VCaP (cell line): ENCODE measurements around the gene MINPP1.

Source experiments
- H3K27ac ChIP-seq: fragments of 450-650 bp; 2 replicates; pipeline ENCODE4 v1.5.1; 2017
- TF ChIP-seq, protein P1 (sequence below): fragments of 450-650 bp; conservative IDR thresholded peaks from 2 replicates; pipeline ENCODE4 v1.5.1; 2017; ENCODE audit warnings: mild to moderate bottlenecking, moderate library complexity

MINPP1 gene

GRCh38 chr10:87534173-87534858 is 29.6 kb downstream of the MINPP1 start:
- no peak overlapping the region for H3K27ac ChIP-seq
- TF ChIP-seq, protein P1, sequence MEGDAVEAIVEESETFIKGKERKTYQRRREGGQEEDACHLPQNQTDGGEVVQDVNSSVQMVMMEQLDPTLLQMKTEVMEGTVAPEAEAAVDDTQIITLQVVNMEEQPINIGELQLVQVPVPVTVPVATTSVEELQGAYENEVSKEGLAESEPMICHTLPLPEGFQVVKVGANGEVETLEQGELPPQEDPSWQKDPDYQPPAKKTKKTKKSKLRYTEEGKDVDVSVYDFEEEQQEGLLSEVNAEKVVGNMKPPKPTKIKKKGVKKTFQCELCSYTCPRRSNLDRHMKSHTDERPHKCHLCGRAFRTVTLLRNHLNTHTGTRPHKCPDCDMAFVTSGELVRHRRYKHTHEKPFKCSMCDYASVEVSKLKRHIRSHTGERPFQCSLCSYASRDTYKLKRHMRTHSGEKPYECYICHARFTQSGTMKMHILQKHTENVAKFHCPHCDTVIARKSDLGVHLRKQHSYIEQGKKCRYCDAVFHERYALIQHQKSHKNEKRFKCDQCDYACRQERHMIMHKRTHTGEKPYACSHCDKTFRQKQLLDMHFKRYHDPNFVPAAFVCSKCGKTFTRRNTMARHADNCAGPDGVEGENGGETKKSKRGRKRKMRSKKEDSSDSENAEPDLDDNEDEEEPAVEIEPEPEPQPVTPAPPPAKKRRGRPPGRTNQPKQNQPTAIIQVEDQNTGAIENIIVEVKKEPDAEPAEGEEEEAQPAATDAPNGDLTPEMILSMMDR = no peak

DNA sequence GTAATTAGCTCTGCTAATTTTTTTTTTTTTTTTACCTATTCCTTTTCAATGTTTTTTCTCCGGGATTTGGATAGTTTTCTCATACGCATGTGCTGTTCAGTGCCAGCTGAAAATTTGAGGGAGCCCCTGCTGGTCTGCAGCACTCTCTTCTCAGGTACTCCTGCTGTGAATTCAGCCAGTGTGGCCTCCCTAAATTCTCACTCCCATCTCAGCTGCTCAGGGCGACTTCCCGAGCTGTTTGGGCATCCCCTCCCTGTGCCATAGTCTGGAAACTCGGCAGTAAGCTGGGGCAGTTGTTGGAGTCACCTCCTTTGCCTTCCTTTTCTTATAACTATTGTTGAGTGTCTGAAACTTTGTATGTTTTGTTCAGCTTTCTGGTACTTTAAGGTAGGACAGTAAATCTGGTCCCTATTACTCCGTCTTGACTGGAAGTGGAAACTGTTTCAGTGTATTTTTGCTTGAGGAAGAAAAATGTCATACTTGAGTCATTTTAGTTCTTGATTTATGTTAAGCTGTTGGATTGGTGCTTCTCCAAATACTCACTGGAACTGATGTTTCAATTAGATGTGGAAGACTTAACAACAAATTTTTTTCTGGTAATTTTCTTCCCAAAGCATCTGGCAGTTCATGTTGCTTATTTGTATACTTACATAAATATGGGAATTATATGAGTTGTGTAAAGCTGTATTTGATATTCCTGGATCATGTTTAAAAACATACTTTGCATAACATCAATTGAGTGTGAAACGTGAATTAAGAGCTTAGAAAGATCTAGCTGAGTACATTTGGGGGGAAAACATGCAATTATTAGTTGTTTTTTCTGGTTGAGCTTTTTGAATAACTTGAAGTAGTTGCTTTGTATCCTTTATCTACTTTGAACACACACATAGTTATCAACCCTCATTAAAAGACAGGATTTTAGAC is 33.7 kb downstream of the MINPP1 start:
- TF ChIP-seq, protein P1 = no peak
- no peak overlapping the region for H3K27ac ChIP-seq

DNA sequence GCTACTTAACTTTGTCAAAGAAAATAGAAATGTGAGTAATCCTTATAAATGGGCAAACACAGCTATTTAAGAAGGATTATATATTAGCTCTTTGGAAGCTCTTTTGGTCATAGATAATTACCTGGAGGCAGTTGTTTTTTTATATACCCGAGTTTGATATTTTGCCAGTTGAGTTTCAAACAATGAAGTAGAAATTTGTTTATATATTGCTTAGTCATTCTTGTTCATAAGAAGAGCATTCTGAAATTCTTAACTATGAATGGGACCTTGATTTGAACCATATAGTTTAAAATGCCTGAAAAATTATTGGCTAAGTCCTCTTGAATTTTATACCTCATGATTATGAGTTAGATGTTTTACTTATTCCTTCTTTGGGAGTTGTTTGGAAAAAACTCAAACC is 36.4 kb downstream of the MINPP1 start:
- TF ChIP-seq, protein P1 = no peak
- no peak overlapping the region for H3K27ac ChIP-seq

GRCh38 chr10:87544721-87545120 is 40.0 kb downstream of the MINPP1 start:
- H3K27ac ChIP-seq = no peak overlapping the region
- TF ChIP-seq, protein P1 = no peak

DNA sequence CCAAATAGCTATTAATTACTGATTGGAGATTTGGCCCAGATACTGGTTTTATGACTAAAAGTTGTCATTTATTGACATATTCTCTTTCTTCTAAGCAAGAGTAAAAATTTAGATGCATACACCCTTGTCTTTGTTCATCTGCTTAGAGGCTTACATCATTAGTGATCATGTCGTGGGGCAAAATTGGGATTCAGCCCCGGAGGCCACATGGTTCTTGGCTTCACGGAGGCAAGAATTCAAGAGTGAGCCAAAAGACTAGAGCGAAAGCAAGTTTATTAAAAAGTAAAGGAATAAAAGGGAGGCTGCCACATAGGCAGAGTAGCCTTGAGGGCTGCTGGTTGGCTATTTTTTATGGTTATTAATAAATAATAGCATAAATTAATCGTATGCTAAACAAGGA is 41.1 kb downstream of the MINPP1 start:
- TF ChIP-seq, protein P1 = no peak
- no peak overlapping the region for H3K27ac ChIP-seq

GRCh38 chr10:87546210-87546609 is 41.5 kb downstream of the MINPP1 start:
- H3K27ac ChIP-seq = no peak overlapping the region
- TF ChIP-seq, protein P1 = no peak

DNA sequence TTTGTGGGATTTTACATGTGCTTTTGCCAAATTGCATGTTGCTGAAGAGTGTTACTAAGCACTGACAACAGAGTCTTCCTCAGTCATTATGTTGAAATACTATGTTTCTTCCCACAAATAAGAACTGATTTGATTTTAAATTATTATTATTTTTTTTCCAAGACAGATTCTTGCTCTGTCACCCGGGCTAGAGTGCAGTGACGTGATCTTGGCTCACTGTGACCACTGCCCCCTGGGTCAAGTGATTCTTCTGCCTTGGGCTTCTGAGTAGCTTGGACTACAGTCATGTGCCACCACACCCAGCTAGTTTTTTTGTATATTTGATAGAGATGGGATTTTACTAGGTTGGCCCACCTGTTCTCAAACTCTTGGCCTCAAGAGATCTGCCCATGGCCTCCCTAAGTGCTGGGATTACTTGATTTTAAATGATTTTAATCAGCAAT is 42.3 kb downstream of the MINPP1 start:
- TF ChIP-seq, protein P1 = no peak
- no peak overlapping the region for H3K27ac ChIP-seq
